ENCODE measurements around the gene ANKRD44.

- no peak for TF ChIP-seq CTCF (IDR thresholded peaks at IDR 0.05)
- no peak for TF ChIP-seq SIN3A (IDR thresholded peaks at IDR 0.05; ENCODE audit: borderline replicate concordance, insufficient read depth, low read depth, low read length)
- no peak for TF ChIP-seq REST (IDR thresholded peaks at IDR 0.05; ENCODE audit: insufficient read depth in 1 of 2, low read depth in 2 of 2, low read length in 1 of 2)
- TF ChIP-seq POLR2AphosphoS5 (IDR thresholded peaks at IDR 0.05; ENCODE audit: low read depth, low read length) = no peak
Observed at GRCh38 chr2:197055045-197055444, 255.5 kb downstream of the ANKRD44 start.
